ENCODE results near the gene ADARB2. TPM values are rescaled to one million over a fixed set of nuclear protein-coding genes. Genes with fewer than 3 reads are reported as not detected.

ADARB2 gene
- total RNA-seq, 6 experiments from 2014 or later, result not detected

DNA sequence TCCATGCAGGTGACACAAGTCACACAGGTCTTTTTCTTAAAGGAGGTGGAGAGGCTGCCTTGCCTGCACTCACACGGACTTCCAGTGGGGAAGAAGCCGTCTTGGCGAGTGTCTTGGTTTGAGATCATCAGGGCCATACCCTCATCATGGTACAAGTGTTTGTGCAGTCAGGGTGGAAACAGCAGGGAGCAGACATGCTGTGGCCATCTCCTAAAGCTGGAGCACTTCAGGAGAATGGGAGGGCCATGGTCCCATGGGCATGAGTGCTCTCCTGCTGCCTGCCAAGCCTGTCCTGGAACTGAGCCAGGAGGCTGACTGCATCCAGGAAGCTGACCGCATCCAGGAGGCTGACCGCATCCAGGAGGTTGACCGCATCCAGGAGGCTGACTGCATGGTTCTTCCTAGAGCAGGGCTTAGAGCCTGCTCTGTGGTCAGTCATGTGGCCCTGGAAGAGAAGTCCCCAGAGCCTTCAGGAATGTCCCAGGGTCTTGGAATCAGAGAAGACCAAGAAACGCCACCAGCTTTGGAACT, 98.4 kb downstream of the ADARB2 start:
- Mint-ChIP-seq H3K27ac (no peak overlapping the region), H3K36me3 (ENCODE audit: low read depth) (no peaks in the 10 kb centered on the region), H3K9me3 (peaks cover 38% of the 10 kb centered on the region), H3K27me3 (ENCODE audit: insufficient read depth) (no peaks in the 10 kb centered on the region), H3K4me3 (no peak overlapping the region), H3K4me1 (ENCODE audit: low read depth) (no peaks in the 10 kb centered on the region)
- DNase-seq, result no peak
- no peak for TF ChIP-seq CTCF (IDR thresholded peaks at IDR 0.05)

DNA sequence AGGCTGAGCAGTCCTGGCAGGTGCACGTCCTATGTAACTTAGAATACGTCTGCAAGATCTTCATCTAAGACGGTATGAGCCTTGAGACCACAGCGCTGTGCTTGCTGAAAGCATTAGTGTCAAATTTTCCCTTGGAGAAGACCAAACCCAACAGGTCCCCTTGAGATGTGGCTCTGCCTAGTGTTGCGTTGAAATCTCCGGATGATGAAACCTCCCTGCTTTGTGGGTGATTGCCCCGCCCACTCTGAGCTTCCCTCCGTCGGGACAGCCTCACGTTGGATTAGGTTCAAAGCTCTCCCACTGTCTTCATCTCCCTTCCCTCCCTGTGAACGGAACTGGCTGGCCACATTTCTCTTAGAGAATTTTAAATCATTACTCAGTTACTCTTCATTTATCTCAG, 102.0 kb downstream of the ADARB2 start:
- no peak for DNase-seq

DNA sequence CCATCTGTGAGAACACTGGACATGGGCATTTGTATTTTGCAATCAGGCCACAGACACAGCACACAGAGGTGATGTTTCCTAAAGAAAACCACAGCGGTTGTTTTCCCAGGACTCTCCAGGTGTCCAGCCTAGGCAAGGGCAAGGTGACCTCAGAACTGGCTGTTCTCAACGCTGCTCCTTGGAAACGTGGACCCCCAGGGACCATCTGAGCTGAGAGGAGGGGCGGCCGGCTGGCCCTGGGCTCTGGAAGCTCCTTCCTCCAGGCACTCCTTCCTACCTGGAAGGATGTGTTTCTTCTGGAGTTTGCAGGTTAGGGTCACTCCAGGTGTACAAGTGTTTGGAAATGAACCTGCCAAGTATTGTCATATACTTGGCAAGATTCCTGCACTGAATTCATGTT, 103.1 kb downstream of the ADARB2 start:
- H3K36me3 Mint-ChIP-seq (ENCODE audit: low read depth), result peaks cover 9% of the 10 kb centered on the region
- no peaks in the 10 kb centered on the region for H3K4me1 Mint-ChIP-seq (ENCODE audit: low read depth)
- H3K27me3 Mint-ChIP-seq (ENCODE audit: insufficient read depth), result peaks cover 3% of the 10 kb centered on the region; the same call in 1 of the 2 replicates
- H3K4me3 Mint-ChIP-seq, result no peak overlapping the region
- no peak for TF ChIP-seq CTCF (IDR thresholded peaks at IDR 0.05)
- H3K9me3 Mint-ChIP-seq, result peaks cover 52% of the 10 kb centered on the region
- no peak for DNase-seq
- H3K27ac Mint-ChIP-seq, result no peak overlapping the region

More for the DNA sequence above, 102.0 kb downstream of the ADARB2 start:
- peaks cover 47% of the 10 kb centered on the region for H3K9me3 Mint-ChIP-seq
- no peaks in the 10 kb centered on the region for H3K4me1 Mint-ChIP-seq (ENCODE audit: low read depth)
- TF ChIP-seq CTCF (IDR thresholded peaks at IDR 0.05), result no peak
- H3K4me3 Mint-ChIP-seq, result no peak overlapping the region
- no peak overlapping the region for H3K27ac Mint-ChIP-seq
- H3K27me3 Mint-ChIP-seq (ENCODE audit: insufficient read depth), result peaks cover 3% of the 10 kb centered on the region; the same call in 1 of the 2 replicates
- peaks cover 9% of the 10 kb centered on the region for H3K36me3 Mint-ChIP-seq (ENCODE audit: low read depth)

- H3K27ac Mint-ChIP-seq, result no peak overlapping the region
- TF ChIP-seq CTCF (IDR thresholded peaks at IDR 0.05), result no peak
- DNase-seq, result no peak
- H3K9me3 Mint-ChIP-seq, result peaks cover 52% of the 10 kb centered on the region
- H3K4me3 Mint-ChIP-seq, result no peak overlapping the region
- H3K27me3 Mint-ChIP-seq (ENCODE audit: insufficient read depth), result peaks cover 3% of the 10 kb centered on the region; the same call in 1 of the 2 replicates
- H3K36me3 Mint-ChIP-seq (ENCODE audit: low read depth), result peaks cover 9% of the 10 kb centered on the region
- H3K4me1 Mint-ChIP-seq (ENCODE audit: low read depth), result no peaks in the 10 kb centered on the region
Measured at GRCh38 chr10:1633783-1634182, 103.5 kb downstream of the ADARB2 start.

DNA sequence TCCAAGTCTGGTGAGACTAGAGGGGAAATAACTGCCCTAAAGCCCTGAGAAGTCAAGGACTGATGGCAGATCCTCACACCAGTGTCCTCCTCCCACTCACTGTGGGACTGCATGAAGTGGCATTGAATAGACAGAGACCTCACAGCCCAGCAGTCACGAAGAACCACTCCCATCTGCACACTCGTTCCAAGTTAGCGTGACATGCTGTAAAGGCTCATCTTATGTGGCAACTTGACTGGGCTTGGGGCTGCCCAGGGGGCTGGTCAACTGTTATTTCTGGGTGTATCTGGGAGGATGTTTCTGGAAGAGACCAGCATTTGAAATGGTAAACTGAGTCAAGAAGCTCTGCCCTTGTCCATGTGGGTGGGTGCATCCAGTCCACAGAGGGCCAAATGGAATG, 104.7 kb downstream of the ADARB2 start:
- Mint-ChIP-seq H3K4me1 (ENCODE audit: low read depth) (no peaks in the 10 kb centered on the region), H3K36me3 (ENCODE audit: low read depth) (peaks cover 9% of the 10 kb centered on the region), H3K27me3 (ENCODE audit: insufficient read depth) (peaks cover 3% of the 10 kb centered on the region; the same call in 1 of the 2 replicates), H3K4me3 (no peak overlapping the region), H3K27ac (no peak overlapping the region), H3K9me3 (peaks cover 59% of the 10 kb centered on the region)
- no peak for TF ChIP-seq CTCF (IDR thresholded peaks at IDR 0.05)
- DNase-seq, result no peak

All from HFFc6 (cell line).